ENCODE measurements around the gene NMB.

DNA sequence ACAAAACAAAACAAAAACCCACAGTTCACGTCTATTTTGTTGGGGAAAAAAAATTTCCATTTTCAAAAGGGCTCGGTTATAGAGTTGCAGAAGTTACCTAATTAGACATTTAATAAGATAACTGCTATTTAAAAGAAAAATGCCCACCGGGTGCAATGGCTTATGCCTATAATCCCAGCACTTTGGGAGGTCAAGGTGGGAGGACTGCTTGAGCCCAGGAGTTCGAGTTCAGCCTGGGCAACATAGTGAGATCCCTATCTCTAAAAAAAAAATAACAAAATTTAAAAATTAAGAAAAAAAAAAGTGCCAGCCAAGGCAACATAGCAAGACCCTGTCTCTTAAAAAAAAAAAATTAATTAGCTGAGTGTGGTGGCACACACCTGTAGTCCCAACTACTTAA, 38.8 kb upstream of the NMB start:
- no peak for TF ChIP-seq POLR2A (IDR thresholded peaks at IDR 0.05)
- TF ChIP-seq, protein P1, sequence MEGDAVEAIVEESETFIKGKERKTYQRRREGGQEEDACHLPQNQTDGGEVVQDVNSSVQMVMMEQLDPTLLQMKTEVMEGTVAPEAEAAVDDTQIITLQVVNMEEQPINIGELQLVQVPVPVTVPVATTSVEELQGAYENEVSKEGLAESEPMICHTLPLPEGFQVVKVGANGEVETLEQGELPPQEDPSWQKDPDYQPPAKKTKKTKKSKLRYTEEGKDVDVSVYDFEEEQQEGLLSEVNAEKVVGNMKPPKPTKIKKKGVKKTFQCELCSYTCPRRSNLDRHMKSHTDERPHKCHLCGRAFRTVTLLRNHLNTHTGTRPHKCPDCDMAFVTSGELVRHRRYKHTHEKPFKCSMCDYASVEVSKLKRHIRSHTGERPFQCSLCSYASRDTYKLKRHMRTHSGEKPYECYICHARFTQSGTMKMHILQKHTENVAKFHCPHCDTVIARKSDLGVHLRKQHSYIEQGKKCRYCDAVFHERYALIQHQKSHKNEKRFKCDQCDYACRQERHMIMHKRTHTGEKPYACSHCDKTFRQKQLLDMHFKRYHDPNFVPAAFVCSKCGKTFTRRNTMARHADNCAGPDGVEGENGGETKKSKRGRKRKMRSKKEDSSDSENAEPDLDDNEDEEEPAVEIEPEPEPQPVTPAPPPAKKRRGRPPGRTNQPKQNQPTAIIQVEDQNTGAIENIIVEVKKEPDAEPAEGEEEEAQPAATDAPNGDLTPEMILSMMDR (IDR thresholded peaks at IDR 0.05 in 8 of 11, conservative IDR thresholded peaks at IDR 0.05 in 3 of 11), result no peak

All from spleen (tissue), 7 donors.